GM19372 (cell line): ENCODE measurements around the gene NOL4L.

Source experiments
- ATAC-seq: cut with Tn5 transposase; IDR thresholded peaks from one replicate; pipeline ENCODE4 v1.9.1; 2021; ENCODE audit warnings: mild to moderate bottlenecking, low read depth, moderate library complexity; ENCODE audit not compliant: unreplicated experiment

Gene NOL4L

GRCh38 chr20:32397567-32398084, 187.5 kb downstream of the NOL4L start:
- no peak for ATAC-seq

DNA sequence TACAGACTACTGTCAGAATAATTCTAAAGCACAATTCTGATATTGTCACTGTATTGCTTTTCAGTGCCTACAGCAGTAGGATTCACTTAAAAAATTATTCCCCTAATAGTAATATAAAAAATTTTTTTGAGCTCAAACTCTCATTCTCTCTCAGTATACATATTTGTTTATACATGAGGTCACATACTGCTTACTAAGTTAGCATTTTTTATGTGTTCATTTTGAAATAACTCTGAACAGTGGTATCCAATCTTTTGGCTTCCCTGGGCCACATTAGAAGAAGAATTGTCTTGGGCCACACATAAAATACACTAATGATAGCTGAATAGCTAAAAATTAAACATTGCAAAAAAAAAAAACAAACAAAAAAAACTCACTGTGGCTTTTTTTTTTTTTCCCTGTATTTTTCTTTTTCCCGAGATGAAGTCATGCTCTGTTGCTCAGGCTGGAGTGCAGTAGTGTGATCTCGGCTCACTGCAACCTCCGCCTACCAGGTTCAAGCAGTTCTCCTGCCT, 188.4 kb downstream of the NOL4L start:
- no peak for ATAC-seq

DNA sequence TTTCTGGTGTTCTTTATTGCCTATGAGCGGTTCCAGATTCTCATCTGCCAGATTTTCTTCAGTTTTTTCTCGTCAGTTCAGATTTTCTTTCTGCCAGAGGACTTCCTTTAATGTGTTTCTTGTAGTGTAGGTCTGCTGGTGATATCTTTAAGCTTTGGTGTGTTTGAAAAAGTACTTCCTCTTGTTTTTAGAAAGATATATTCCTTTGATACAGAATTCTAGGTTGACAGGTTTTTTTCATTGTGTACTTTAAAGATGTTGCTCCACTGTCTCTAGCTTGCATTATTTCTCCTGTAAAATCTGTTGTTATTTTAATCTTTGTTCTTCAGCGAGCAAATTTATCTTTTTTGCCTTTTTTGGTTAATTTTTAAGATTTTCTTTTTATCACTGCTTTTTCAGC, 190.1 kb downstream of the NOL4L start:
- no peak for ATAC-seq
